HG03060 (cell line): ENCODE data around the gene CERS4.
"Not testable (repeated sequence)": the region's sequence is repeated elsewhere in the genome, so short reads cannot be mapped to it uniquely, and the experiment has no call there.

ENCODE experiments used
- ATAC-seq: cut with Tn5 transposase; IDR thresholded peaks from one replicate; pipeline ENCODE4 v1.9.1; 2021; ENCODE audit warnings: low read depth, moderate number of reproducible peaks; ENCODE audit not compliant: unreplicated experiment

CERS4 gene

GRCh38 chr19:8240274-8241229, 31.4 kb downstream of the CERS4 start:
- ATAC-seq, result no peak

- ATAC-seq, result no peak
Observed at GRCh38 chr19:8241646-8242045, 32.5 kb downstream of the CERS4 start.

- ATAC-seq, result no peak
Observed at GRCh38 chr19:8242211-8242821, 33.1 kb downstream of the CERS4 start.

- ATAC-seq, result no peak
Observed at GRCh38 chr19:8243146-8243545, 34.0 kb downstream of the CERS4 start.

- no peak for ATAC-seq
Observed at GRCh38 chr19:8244442-8244841, 35.3 kb downstream of the CERS4 start.

- ATAC-seq, result no peak
Observed at GRCh38 chr19:8245869-8246835, 37.0 kb downstream of the CERS4 start.

GRCh38 chr19:8247129-8247890, 38.1 kb downstream of the CERS4 start:
- not testable (repeated sequence) for ATAC-seq

- ATAC-seq, result no peak
Observed at GRCh38 chr19:8248348-8249328, 39.5 kb downstream of the CERS4 start.

- ATAC-seq, result no peak
Observed at GRCh38 chr19:8250596-8250995, 41.4 kb downstream of the CERS4 start.

- no peak for ATAC-seq
Observed at GRCh38 chr19:8251025-8251472, 41.9 kb downstream of the CERS4 start.

GRCh38 chr19:8252922-8253589, 43.9 kb downstream of the CERS4 start:
- no peak for ATAC-seq

GRCh38 chr19:8253678-8254077, 44.5 kb downstream of the CERS4 start:
- ATAC-seq, result no peak

GRCh38 chr19:8254286-8255001, 45.3 kb downstream of the CERS4 start:
- no peak for ATAC-seq

GRCh38 chr19:8255426-8256125, 46.4 kb downstream of the CERS4 start:
- ATAC-seq, result no peak

GRCh38 chr19:8256276-8257051, 47.3 kb downstream of the CERS4 start:
- no peak for ATAC-seq

- ATAC-seq, result no peak
Observed at GRCh38 chr19:8257052-8257443, 47.9 kb downstream of the CERS4 start.
